Effector memory CD4-positive, alpha-beta T cell (primary cell): ENCODE results near the gene RGS7.

Experiments used
- DNase-seq, 3 donors: peaks; one replicate each; pipeline ENCODE4 v3.0.0-alpha.2; 2020
- H3K27ac ChIP-seq: 2 replicates; pipeline ENCODE4 v1.7.0; 2013; ENCODE audit warnings: mild to moderate bottlenecking, low read length, moderate library complexity; ENCODE audit not compliant: insufficient read depth, poor library complexity, severe bottlenecking
- H3K27me3 ChIP-seq: replicated peaks from 2 replicates; pipeline ENCODE4 v1.7.0; 2013; ENCODE audit warnings: mild to moderate bottlenecking, low read length; ENCODE audit not compliant: insufficient read depth, control insufficient read depth, poor library complexity, severe bottlenecking
- H3K36me3 ChIP-seq: 2 replicates; pipeline ENCODE4 v1.7.0; 2013; ENCODE audit warnings: mild to moderate bottlenecking, low read length, moderate library complexity; ENCODE audit not compliant: control insufficient read depth, insufficient read depth
- H3K4me1 ChIP-seq: 2 replicates; pipeline ENCODE4 v1.7.0; 2013; ENCODE audit warnings: low read length, mild to moderate bottlenecking; ENCODE audit not compliant: control insufficient read depth, insufficient read depth, poor library complexity, severe bottlenecking
- H3K4me3 ChIP-seq: 2 replicates; pipeline ENCODE4 v1.7.0; 2013; ENCODE audit warnings: low read length, low read depth, mild to moderate bottlenecking; ENCODE audit not compliant: insufficient read depth, poor library complexity, severe bottlenecking
- H3K9me3 ChIP-seq: 2 replicates; pipeline ENCODE4 v1.7.0; 2013; ENCODE audit warnings: mild to moderate bottlenecking, low read length, moderate library complexity; ENCODE audit not compliant: control insufficient read depth

Gene RGS7

GRCh38 chr1:241081473-241081872 is 275.5 kb downstream of the RGS7 start:
- H3K9me3 ChIP-seq, result no peaks in the 10 kb centered on the region
- H3K4me3 ChIP-seq, result no peak overlapping the region
- DNase-seq, result no peak
- H3K27me3 ChIP-seq, result no peaks in the 10 kb centered on the region
- no peaks in the 10 kb centered on the region for H3K36me3 ChIP-seq
- no peak overlapping the region for H3K27ac ChIP-seq
- no peaks in the 10 kb centered on the region for H3K4me1 ChIP-seq

- no peak overlapping the region for H3K27ac ChIP-seq
- H3K4me1 ChIP-seq, result no peaks in the 10 kb centered on the region
- no peak overlapping the region for H3K4me3 ChIP-seq
- H3K36me3 ChIP-seq, result no peaks in the 10 kb centered on the region
- H3K27me3 ChIP-seq, result no peaks in the 10 kb centered on the region
- H3K9me3 ChIP-seq, result no peaks in the 10 kb centered on the region
- DNase-seq, result no peak
Observed at GRCh38 chr1:241079459-241079858, 277.5 kb downstream of the RGS7 start.

GRCh38 chr1:241079047-241079446 is 278.0 kb downstream of the RGS7 start:
- Histone ChIP-seq H3K4me3 (no peak overlapping the region), H3K27me3 (no peaks in the 10 kb centered on the region), H3K9me3 (no peaks in the 10 kb centered on the region), H3K36me3 (no peaks in the 10 kb centered on the region), H3K4me1 (no peaks in the 10 kb centered on the region), H3K27ac (no peak overlapping the region)
- no peak for DNase-seq

- no peak for DNase-seq
- H3K4me3 ChIP-seq, result no peak overlapping the region
Observed at GRCh38 chr1:241077386-241078147, 279.4 kb downstream of the RGS7 start.

GRCh38 chr1:241074507-241074906 is 282.5 kb downstream of the RGS7 start:
- H3K4me1 ChIP-seq, result no peaks in the 10 kb centered on the region
- H3K36me3 ChIP-seq, result no peaks in the 10 kb centered on the region
- no peaks in the 10 kb centered on the region for H3K9me3 ChIP-seq
- no peak overlapping the region for H3K27ac ChIP-seq
- H3K4me3 ChIP-seq, result no peak overlapping the region
- H3K27me3 ChIP-seq, result no peaks in the 10 kb centered on the region
- no peak for DNase-seq

More at GRCh38 chr1:241077386-241078147, 279.4 kb downstream of the RGS7 start:
- Histone ChIP-seq H3K9me3 (no peaks in the 10 kb centered on the region), H3K4me1 (no peaks in the 10 kb centered on the region), H3K27ac (no peak overlapping the region), H3K27me3 (no peaks in the 10 kb centered on the region), H3K36me3 (no peaks in the 10 kb centered on the region)

GRCh38 chr1:241068359-241068758 is 288.6 kb downstream of the RGS7 start:
- no peaks in the 10 kb centered on the region for H3K9me3 ChIP-seq
- no peaks in the 10 kb centered on the region for H3K4me1 ChIP-seq
- no peak overlapping the region for H3K27ac ChIP-seq
- no peak overlapping the region for H3K4me3 ChIP-seq
- no peaks in the 10 kb centered on the region for H3K36me3 ChIP-seq
- no peak for DNase-seq
- H3K27me3 ChIP-seq, result no peaks in the 10 kb centered on the region

GRCh38 chr1:241063276-241063675 is 293.7 kb downstream of the RGS7 start:
- no peaks in the 10 kb centered on the region for H3K4me1 ChIP-seq
- no peak overlapping the region for H3K27ac ChIP-seq
- no peaks in the 10 kb centered on the region for H3K36me3 ChIP-seq
- no peak for DNase-seq
- H3K9me3 ChIP-seq, result no peaks in the 10 kb centered on the region
- H3K27me3 ChIP-seq, result no peaks in the 10 kb centered on the region
- H3K4me3 ChIP-seq, result no peak overlapping the region

- no peak for DNase-seq
- no peaks in the 10 kb centered on the region for H3K36me3 ChIP-seq
Observed at GRCh38 chr1:241061062-241061461, 295.9 kb downstream of the RGS7 start.

GRCh38 chr1:241048622-241049021 is 308.4 kb downstream of the RGS7 start:
- DNase-seq, result no peak

More at GRCh38 chr1:241061062-241061461, 295.9 kb downstream of the RGS7 start:
- Histone ChIP-seq H3K9me3 (no peaks in the 10 kb centered on the region), H3K27ac (no peak overlapping the region), H3K27me3 (no peaks in the 10 kb centered on the region), H3K4me1 (no peaks in the 10 kb centered on the region), H3K4me3 (no peak overlapping the region)

GRCh38 chr1:241045659-241046058 is 311.3 kb downstream of the RGS7 start:
- H3K27ac ChIP-seq, result no peak overlapping the region
- H3K9me3 ChIP-seq, result no peaks in the 10 kb centered on the region
- no peaks in the 10 kb centered on the region for H3K36me3 ChIP-seq

More at GRCh38 chr1:241048622-241049021, 308.4 kb downstream of the RGS7 start:
- Histone ChIP-seq H3K36me3 (no peaks in the 10 kb centered on the region), H3K27ac (no peak overlapping the region), H3K4me3 (no peak overlapping the region), H3K27me3 (no peaks in the 10 kb centered on the region), H3K9me3 (no peaks in the 10 kb centered on the region), H3K4me1 (no peaks in the 10 kb centered on the region)

More at GRCh38 chr1:241045659-241046058, 311.3 kb downstream of the RGS7 start:
- no peak for DNase-seq
- Histone ChIP-seq H3K4me1 (no peaks in the 10 kb centered on the region), H3K4me3 (no peak overlapping the region), H3K27me3 (no peaks in the 10 kb centered on the region)
